SH-SY5Y (cell line): ENCODE results near the gene RALGAPA2.

ENCODE experiments used
- GATA2 ChIP-seq: IDR thresholded peaks from 2 replicates; pipeline ENCODE4 v1.6.1; 2011; ENCODE audit warnings: mild to moderate bottlenecking, low read depth, low read length
- GATA3 ChIP-seq: IDR thresholded peaks from 2 replicates; pipeline ENCODE4 v1.6.1; 2011; ENCODE audit warnings: low read depth, mild to moderate bottlenecking, low read length, moderate library complexity

- TF ChIP-seq GATA2 (no peak), GATA3 (no peak)
These were observed 299.7 kb downstream of the RALGAPA2 start for GRCh38 chr20:20412750-20413149.
